ENCODE results near the gene KPNA6. TPM values are rescaled to one million over a fixed set of nuclear protein-coding genes. Genes with fewer than 3 reads are reported as not detected.
A peak's percentile ranks its signal among the peaks of the same experiment; 100 is the strongest.

The KPNA6 gene
- polyA plus RNA-seq, 1 of the 3 experiments (the other 2 are of a cell fraction): 13.1 TPM

DNA sequence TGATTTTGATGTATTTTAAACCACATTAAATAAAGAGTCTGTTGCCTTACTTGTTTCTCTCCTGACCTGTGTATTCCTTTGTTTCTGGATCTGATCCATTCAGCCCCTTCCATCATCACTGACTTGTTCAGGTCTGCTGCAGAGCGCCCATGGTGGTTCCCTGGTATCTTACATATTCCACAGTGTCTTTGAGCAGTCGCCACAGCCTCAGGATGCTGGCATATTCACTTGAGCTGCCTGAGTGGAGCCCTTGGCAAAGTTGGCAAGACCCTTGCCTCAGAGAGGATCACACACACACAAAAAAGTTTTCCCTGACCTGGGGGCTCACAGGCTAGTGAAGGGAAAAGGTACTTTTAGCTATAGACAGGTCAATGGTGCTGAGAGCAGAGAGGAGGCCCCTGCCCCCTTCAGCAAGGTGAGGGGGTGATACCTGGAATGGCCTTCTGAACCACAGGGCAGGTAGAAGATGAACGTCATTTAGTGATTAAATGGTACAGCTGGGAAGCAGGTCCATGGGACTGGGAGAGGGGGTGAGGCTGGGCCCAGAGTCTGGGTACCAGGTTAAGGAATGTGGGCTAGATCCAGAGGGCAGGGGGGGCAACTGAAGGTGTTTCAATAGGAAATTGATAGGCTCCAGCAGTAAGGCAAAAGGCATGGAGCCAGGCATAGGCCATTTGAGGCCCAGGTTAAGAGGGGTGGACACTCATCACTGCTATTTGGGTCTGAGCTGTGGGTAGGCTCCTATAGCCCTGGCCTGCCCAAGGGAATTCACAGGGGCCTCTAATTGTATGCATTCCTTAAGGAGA lies 90.6 kb downstream of the KPNA6 start:
- Histone ChIP-seq H3K4me2 (no peak overlapping the region), H3K36me3 (replicated peaks in 1 of 2; ENCODE audit: control insufficient read depth in 1 of 2, insufficient read depth in 2 of 2, low read length in 1 of 2) (peaks cover 28 to 47% of the 10 kb centered on the region in 2 experiments), H3K4me1 (ENCODE audit: control insufficient read depth in 1 of 2, insufficient read depth in 2 of 2, low read depth in 1 of 2, low read length in 1 of 2) (peaks cover 22 to 30% of the 10 kb centered on the region in 2 experiments; a peak in 3 of 4 replicates), H3K9me2 (no peaks in the 10 kb centered on the region), H4K20me1 (ENCODE audit: insufficient read depth) (no peaks in the 10 kb centered on the region), H3K9me3 (no peaks in the 10 kb centered on the region), H3F3A (replicated peaks; ENCODE audit: insufficient read depth) (peaks cover 18% of the 10 kb centered on the region), H3K27ac (ENCODE audit: low read depth in 2 of 2, low read length in 1 of 2) (peak overlapping the region in 1 of 2 experiments; percentile 91; a peak in 2 of 4 replicates), H3K79me2 (ENCODE audit: insufficient read depth) (no peaks in the 10 kb centered on the region), H2AFZ (ENCODE audit: low read depth) (no peak overlapping the region), H3K27me3 (ENCODE audit: insufficient read depth) (no peaks in the 10 kb centered on the region), H3K4me3 (ENCODE audit: low read depth in 2 of 2, low read length in 1 of 2) (no peak overlapping the region), H3K9ac (no peak overlapping the region)
- ChIA-PET CTCF (interaction anchor here (0.6 to 1.7 kb wide), 4 partner anchors 18 to 882 kb away, joined by 3 to 10 read pairs (median 5); no protein-coding TSS in a partner anchor), POLR2A (interaction anchor here (0.9 to 3.4 kb wide), 3 partner anchors 10 to 43 kb away, joined by 4 to 19 read pairs (median 5); partner anchors contain the start of genes DCDC2B and TXLNA)
- peak; percentile 37 for TF ChIP-seq POLR2AphosphoS5 (IDR thresholded peaks at IDR 0.05; ENCODE audit: low read depth, low read length)
- TF ChIP-seq NRF1 (IDR thresholded peaks at IDR 0.05; ENCODE audit: low read depth, low read length): no peak
- 89% methylated on average over 3 of the region's 3 CpGs for WGBS (ENCODE audit: low lambda C conversion rate)
- DNase-seq: no peak

DNA sequence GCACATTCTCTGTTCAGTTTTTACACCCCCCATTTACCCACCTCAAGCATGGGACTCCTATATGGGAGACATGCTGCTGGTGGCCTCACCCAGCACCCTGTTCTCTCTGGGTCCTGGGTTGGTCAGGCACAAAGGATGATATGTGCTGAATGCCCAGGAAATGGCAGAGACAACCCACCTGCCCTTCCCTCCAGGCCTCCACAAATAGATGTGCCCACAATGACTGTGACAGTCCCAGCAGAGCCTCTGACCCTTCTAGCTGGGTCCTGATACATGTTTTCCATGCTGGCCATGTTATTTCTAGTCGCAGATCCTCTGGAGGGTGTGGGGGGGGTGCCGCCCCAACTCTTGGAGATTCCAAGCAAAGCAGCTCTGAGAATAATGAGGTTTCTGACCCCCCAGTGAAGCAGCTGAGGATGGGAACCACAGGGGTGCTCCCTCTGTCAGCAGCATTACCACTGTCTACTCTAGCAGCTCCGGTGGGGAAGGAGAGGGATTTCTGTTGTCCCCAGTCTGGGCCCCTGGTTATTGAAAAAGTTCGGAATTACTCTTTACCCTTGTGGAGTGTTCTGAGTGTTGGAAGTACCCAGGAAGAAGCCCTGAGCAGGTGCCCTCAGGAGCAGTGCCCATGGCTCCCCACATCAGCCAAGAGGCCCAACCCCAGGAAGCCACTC lies 91.3 kb downstream of the KPNA6 start:
- H3K4me3 ChIP-seq (ENCODE audit: low read depth in 2 of 2, low read length in 1 of 2): peak overlapping the region; percentile 69 to 75; a peak in 2 of 4 replicates
- H3K79me2 ChIP-seq (ENCODE audit: insufficient read depth): no peaks in the 10 kb centered on the region
- peak overlapping the region; percentile 77 to 91; a peak in 3 of 4 replicates for H3K27ac ChIP-seq (ENCODE audit: low read depth in 2 of 2, low read length in 1 of 2)
- peak overlapping the region; percentile 75 for H3K4me2 ChIP-seq
- H3F3A ChIP-seq (replicated peaks; ENCODE audit: insufficient read depth): peaks cover 18% of the 10 kb centered on the region
- 100% methylated on average over 1 of the region's 4 CpGs for WGBS (ENCODE audit: low lambda C conversion rate)
- TF ChIP-seq RAD21 (IDR thresholded peaks at IDR 0.05; ENCODE audit: low read length) (no peak), FOXJ3 (CRISPR knock-in tag; IDR thresholded peaks at IDR 0.05) (no peak), EP300 (IDR thresholded peaks at IDR 0.05; ENCODE audit: borderline replicate concordance in 1 of 2, low read depth in 1 of 2, low read length in 1 of 2) (no peak), TCF12 (IDR thresholded peaks at IDR 0.05) (no peak), TAF1 (IDR thresholded peaks at IDR 0.05; ENCODE audit: borderline replicate concordance, low read depth, low read length) (no peak), POLR2AphosphoS5 (IDR thresholded peaks at IDR 0.05; ENCODE audit: low read depth, low read length) (no peak)
- TF ChIP-seq, protein P1, sequence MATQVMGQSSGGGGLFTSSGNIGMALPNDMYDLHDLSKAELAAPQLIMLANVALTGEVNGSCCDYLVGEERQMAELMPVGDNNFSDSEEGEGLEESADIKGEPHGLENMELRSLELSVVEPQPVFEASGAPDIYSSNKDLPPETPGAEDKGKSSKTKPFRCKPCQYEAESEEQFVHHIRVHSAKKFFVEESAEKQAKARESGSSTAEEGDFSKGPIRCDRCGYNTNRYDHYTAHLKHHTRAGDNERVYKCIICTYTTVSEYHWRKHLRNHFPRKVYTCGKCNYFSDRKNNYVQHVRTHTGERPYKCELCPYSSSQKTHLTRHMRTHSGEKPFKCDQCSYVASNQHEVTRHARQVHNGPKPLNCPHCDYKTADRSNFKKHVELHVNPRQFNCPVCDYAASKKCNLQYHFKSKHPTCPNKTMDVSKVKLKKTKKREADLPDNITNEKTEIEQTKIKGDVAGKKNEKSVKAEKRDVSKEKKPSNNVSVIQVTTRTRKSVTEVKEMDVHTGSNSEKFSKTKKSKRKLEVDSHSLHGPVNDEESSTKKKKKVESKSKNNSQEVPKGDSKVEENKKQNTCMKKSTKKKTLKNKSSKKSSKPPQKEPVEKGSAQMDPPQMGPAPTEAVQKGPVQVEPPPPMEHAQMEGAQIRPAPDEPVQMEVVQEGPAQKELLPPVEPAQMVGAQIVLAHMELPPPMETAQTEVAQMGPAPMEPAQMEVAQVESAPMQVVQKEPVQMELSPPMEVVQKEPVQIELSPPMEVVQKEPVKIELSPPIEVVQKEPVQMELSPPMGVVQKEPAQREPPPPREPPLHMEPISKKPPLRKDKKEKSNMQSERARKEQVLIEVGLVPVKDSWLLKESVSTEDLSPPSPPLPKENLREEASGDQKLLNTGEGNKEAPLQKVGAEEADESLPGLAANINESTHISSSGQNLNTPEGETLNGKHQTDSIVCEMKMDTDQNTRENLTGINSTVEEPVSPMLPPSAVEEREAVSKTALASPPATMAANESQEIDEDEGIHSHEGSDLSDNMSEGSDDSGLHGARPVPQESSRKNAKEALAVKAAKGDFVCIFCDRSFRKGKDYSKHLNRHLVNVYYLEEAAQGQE (IDR thresholded peaks at IDR 0.05; ENCODE audit: low read depth, low read length): no peak
- TF ChIP-seq, protein P2, sequence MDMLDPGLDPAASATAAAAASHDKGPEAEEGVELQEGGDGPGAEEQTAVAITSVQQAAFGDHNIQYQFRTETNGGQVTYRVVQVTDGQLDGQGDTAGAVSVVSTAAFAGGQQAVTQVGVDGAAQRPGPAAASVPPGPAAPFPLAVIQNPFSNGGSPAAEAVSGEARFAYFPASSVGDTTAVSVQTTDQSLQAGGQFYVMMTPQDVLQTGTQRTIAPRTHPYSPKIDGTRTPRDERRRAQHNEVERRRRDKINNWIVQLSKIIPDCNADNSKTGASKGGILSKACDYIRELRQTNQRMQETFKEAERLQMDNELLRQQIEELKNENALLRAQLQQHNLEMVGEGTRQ (IDR thresholded peaks at IDR 0.05; ENCODE audit: borderline replicate concordance, low read depth, low read length): no peak
- H3K27me3 ChIP-seq (ENCODE audit: insufficient read depth): no peaks in the 10 kb centered on the region
- no peaks in the 10 kb centered on the region for H3K9me3 ChIP-seq
- peaks cover 21 to 44% of the 10 kb centered on the region in 2 experiments for H3K36me3 ChIP-seq (replicated peaks in 1 of 2; ENCODE audit: control insufficient read depth in 1 of 2, insufficient read depth in 2 of 2, low read length in 1 of 2)
- H2AFZ ChIP-seq (ENCODE audit: low read depth): no peak overlapping the region
- H4K20me1 ChIP-seq (ENCODE audit: insufficient read depth): no peaks in the 10 kb centered on the region
- ChIA-PET POLR2A (interaction anchor here (0.6 to 2.2 kb wide), 4 partner anchors 11 to 471 kb away, joined by 3 to 15 read pairs (median 3); partner anchors contain the start of genes DCDC2B and KPNA6), CTCF (interaction anchor here (0.6 to 2.0 kb wide), 3 partner anchors 13 to 882 kb away, joined by 3 to 10 read pairs (median 6); no protein-coding TSS in a partner anchor)
- DNase-seq: no peak
- H3K9ac ChIP-seq: no peak overlapping the region
- peaks cover 22 to 30% of the 10 kb centered on the region in 2 experiments; a peak in 3 of 4 replicates for H3K4me1 ChIP-seq (ENCODE audit: control insufficient read depth in 1 of 2, insufficient read depth in 2 of 2, low read depth in 1 of 2, low read length in 1 of 2)
- no peaks in the 10 kb centered on the region for H3K9me2 ChIP-seq
